HG03103 (cell line): ENCODE data around the gene CD244.
"Not testable (repeated sequence)": the region's sequence is repeated elsewhere in the genome, so short reads cannot be mapped to it uniquely, and the experiment has no call there.

Experiments
- ATAC-seq: cut with Tn5 transposase; IDR thresholded peaks from one replicate; pipeline ENCODE4 v1.9.1; 2021; ENCODE audit warnings: low read depth; ENCODE audit not compliant: unreplicated experiment

Gene CD244

GRCh38 chr1:160880216-160880615, 17.5 kb upstream of the CD244 start:
- ATAC-seq, result no peak

GRCh38 chr1:160879056-160879455, 16.4 kb upstream of the CD244 start:
- no peak for ATAC-seq

- no peak for ATAC-seq
Measured at GRCh38 chr1:160877221-160877620, 14.5 kb upstream of the CD244 start.

- ATAC-seq, result no peak
Measured at GRCh38 chr1:160876311-160876710, 13.6 kb upstream of the CD244 start.

GRCh38 chr1:160875591-160875990, 12.9 kb upstream of the CD244 start:
- not testable (repeated sequence) for ATAC-seq

GRCh38 chr1:160874935-160875334, 12.2 kb upstream of the CD244 start:
- no peak for ATAC-seq

- no peak for ATAC-seq
Measured at GRCh38 chr1:160868141-160868540, 5.5 kb upstream of the CD244 start.

- ATAC-seq, result not testable (repeated sequence)
Measured at GRCh38 chr1:160867651-160868050, 5.0 kb upstream of the CD244 start.

GRCh38 chr1:160866695-160867260, 4.1 kb upstream of the CD244 start:
- ATAC-seq, result no peak

- no peak for ATAC-seq
Measured at GRCh38 chr1:160866001-160866694, 3.5 kb upstream of the CD244 start.

GRCh38 chr1:160865337-160865736, 2.6 kb upstream of the CD244 start:
- ATAC-seq, result no peak

GRCh38 chr1:160864173-160864572, 1.5 kb upstream of the CD244 start:
- no peak for ATAC-seq

GRCh38 chr1:160863774-160864131, 1.1 kb upstream of the CD244 start:
- ATAC-seq, result no peak

GRCh38 chr1:160863061-160863773, 530 bp upstream of the CD244 start:
- no peak for ATAC-seq

- ATAC-seq, result no peak
Measured at GRCh38 chr1:160860840-160861505, 1.7 kb downstream of the CD244 start.

- no peak for ATAC-seq
Measured at GRCh38 chr1:160859166-160859565, 3.5 kb downstream of the CD244 start.

- no peak for ATAC-seq
Measured at GRCh38 chr1:160858507-160858906, 4.2 kb downstream of the CD244 start.

GRCh38 chr1:160858097-160858496, 4.6 kb downstream of the CD244 start:
- no peak for ATAC-seq

GRCh38 chr1:160855181-160855981, 7.3 kb downstream of the CD244 start:
- no peak for ATAC-seq

- ATAC-seq, result no peak
Measured at GRCh38 chr1:160853754-160854153, 8.9 kb downstream of the CD244 start.

- no peak for ATAC-seq
Measured at GRCh38 chr1:160853014-160853413, 9.7 kb downstream of the CD244 start.
